Activated CD8-positive, alpha-beta memory T cell treated with anti-CD3 and anti-CD28 coated beads for 1 hour (primary cell): ENCODE results near the gene SPDYE16.
"Not testable (repeated sequence)": the region's sequence is repeated elsewhere in the genome, so short reads cannot be mapped to it uniquely, and the experiment has no call there.

Source experiments
- DNase-seq, 2 donors: peaks; one replicate each; pipeline ENCODE4 v3.0.0-alpha.2; 2020; ENCODE audit warnings: low read depth in 1 of 2; ENCODE audit errors: extremely low read depth in 1 of 2

The SPDYE16 gene, protein sequence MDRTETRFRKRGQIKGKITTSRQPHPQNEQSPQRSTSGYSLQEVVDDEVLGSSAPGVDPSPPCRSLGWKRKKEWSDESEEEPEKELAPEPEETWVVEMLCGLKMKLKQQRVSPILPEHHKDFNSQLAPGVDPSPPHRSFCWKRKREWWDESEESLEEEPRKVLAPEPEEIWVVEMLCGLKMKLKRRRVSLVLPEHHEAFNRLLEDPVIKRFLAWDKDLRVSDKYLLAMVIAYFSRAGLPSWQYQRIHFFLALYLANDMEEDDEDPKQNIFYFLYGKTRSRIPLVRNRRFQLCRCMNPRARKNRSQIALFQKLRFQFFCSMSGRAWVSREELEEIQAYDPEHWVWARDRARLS

DNA sequence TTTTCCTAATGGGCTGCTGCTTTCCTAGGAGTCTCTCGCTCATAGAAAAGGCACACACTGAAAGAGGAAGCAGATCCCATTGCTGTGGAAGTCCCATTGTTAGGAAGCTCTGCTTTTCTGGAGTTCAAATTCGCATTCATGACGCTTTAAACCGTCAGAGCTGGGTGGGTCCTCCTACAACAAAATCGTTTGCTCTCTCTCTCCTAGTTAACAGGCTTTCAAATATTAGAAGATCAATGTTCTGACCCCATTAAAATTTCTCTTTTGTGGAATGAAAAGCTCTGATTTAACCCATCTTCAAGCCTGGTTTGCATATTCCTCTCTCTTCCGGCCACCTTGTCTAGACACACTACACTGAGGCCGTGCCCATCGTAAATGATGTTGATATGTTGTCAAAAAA, at the start of gene SPDYE16:
TSS of gene SPDYE16 (minus strand) at position 101 of the 400 bp plus-strand sequence. CDS start 1,838 bp downstream, outside the sequence.
- not testable (repeated sequence) for DNase-seq

DNA sequence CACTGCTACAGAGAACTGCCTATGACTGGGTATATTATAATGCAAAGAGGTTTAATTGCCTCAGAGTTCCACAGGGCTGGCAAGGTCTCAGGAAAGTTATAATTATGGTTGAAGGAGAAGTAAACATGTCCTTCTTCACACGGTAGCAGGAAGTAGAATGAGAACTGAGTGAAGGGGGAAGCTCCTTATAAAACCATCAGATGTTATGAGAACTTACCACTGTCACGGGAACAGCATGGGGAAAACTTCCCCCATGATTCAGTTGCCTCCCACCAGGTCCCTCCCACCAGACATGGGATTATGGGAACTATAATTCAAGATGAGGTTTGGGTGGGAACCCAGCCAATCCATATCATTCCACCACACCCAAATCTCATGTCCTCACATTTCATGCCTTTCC, 49.6 kb upstream of the SPDYE16 start:
- not testable (repeated sequence) for DNase-seq

DNA sequence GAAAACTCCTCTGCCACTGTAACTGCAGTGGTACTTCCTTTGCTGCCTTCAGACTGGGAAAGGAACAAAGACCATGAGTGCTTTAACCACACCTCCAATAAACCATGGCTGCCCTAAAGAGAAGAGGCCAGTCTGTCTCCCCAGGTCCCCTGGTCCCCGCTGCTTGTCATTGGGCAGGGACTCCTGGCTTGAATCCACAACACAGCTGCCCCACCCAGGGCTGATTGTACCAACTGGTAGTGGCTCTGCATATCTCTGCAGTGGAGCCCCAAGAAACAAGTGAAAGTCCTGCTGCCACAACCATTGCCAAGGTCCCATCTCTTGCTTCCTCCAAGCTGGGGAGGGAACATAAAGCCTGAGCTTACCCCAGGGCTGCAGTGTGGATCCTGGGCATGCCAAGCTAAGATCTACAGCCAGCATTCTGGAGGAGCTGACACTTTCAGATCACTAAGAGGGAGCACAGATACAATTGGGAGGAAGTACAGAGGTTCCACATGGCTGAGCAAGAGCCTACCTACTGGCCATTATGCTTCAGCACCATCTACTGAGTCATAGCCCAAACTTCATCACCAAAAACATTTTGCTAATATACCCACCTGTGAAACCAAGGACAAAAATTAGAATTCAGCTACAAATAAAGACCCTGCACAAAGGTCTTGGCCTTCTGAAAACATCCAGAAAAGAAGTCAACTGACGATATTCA, 48.7 kb upstream of the SPDYE16 start:
- not testable (repeated sequence) for DNase-seq

DNA sequence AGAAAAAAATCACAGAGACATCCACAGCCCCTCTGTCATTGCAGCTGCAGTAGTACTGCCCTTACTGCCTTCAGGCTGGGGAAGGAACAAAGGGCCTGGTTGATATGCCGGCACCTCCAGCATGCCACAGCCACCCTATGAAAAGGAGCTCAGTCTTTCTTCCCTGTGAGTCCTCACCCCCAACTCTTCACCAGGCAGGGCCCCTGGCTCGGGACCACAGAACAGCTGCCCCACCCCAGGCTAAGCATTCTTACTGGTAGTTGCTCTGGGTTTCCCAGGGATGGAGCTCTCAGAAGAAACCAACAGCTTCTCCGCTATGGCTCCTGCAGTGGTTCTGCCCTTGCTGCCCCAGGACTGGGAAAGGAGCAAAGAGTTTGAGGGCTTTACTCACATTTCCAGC, 47.9 kb upstream of the SPDYE16 start:
- DNase-seq: not testable (repeated sequence)

DNA sequence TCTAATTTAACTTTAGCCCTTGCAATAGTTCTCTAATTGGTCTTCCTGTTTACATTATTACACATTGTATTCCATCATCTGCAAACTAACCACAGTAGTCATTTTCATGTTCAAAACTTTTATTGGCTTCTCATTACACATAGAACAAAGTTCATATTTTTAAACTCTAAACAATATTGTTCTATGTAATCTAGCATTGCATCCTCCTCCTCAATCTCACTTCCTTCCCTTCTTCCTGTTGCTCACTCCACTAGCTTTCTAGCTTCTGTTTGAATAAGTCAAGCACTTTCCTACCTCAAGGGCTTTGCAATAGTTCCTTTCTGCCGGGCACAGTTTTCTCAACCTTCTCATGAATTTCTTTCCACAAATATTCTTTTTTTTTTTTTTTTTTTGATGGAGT, 45.5 kb upstream of the SPDYE16 start:
- not testable (repeated sequence) for DNase-seq

DNA sequence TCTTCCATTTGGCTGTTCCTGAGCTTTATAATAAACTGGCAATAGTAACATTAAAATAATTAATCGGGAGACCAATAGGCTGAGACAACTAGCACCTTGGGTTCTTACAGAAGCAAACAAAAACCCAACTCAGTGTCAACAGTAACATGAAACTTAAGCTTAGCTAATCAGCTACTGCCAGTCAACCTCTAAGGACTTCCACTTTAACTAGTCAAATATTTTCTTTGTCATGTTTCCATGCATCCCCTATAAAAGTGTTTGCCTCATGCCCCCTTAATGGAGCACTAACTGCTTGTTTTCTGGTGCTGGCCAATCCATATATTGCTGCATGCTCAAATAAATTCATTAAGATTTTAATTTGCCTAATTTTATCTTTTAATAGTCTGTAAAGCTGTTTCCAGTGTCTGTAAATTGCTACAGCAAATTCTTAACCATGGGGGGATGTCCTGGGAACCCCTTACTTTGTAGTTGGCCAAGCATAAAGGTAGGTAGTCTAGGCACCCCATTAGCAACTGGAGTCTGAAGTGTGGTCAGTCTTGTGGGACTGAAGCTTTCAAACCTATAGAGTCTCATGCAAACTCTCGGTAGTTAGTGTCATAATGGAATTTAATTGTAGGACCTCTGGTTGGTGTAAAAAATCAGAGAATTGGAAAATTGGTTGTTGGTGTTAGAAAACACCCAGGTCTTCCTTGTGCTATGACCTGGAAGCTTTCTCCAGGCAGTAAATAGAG, 43.7 kb upstream of the SPDYE16 start:
- DNase-seq: not testable (repeated sequence)

DNA sequence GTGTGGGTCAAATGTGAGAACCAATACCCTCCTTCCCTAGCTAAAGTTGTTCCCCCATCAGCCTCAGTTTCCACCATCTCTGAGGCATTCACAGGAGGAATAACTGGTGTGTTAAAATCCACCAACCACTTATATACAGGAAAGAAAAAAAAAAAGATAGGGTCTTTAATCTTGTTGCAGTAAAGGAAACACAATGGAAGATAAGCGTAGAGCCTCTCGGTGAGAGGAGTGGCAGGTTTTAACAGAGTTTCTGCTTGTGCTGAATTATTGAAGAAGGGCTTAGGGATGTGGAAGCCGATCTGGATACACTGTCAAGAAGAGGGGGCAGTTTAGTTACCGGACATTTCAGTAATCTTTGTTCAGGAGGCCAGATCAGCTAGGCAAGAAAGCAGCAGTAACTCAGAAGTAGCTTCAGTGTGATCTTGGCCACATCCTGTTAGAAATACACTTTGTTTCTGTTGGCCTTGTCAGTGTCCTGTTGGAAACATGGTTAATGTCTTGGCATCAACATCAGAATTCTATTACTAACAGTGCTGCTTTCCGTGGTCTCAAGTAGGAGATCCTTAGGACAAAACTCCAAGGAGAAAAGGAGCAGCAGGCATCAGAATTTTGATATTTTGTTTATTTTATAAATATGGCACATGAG, 40.7 kb upstream of the SPDYE16 start:
- not testable (repeated sequence) for DNase-seq

DNA sequence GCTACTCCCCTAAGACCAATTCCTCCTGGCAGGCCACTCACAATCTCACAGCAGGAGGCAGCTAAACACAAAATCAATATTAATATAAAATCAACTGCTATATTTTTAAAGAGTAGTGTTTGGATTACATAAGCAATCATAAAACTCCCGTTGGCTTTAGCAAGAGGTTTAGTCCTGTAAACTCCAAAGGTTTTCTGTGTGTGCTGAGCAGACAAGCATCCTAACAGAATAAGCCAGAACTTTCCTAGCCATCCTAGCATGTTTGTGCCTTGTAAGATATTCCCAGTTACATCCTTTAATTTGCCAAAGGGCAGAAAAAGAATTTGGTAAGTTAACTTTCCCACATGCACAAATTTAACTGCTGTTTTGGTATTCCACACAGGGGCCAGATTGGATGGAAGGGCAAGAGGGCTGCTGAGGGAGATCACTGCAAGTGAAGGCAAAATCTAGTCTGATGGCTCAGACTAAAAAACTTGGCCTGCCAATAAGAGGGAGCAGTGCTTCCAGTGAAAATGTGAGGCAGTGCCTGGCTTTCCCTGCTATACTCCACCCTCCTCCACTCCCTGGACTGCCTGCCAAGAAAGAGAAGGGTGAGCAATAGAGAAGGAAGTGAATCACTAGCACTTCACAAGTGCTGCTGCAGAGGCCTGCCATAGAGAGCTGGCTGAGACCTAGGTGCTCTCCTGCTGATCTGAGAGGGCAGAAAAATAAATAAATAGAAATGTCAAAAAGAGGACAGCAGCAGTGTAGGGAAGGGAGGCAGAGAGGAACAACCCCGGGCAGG, 39.9 kb upstream of the SPDYE16 start:
- DNase-seq: not testable (repeated sequence)

DNA sequence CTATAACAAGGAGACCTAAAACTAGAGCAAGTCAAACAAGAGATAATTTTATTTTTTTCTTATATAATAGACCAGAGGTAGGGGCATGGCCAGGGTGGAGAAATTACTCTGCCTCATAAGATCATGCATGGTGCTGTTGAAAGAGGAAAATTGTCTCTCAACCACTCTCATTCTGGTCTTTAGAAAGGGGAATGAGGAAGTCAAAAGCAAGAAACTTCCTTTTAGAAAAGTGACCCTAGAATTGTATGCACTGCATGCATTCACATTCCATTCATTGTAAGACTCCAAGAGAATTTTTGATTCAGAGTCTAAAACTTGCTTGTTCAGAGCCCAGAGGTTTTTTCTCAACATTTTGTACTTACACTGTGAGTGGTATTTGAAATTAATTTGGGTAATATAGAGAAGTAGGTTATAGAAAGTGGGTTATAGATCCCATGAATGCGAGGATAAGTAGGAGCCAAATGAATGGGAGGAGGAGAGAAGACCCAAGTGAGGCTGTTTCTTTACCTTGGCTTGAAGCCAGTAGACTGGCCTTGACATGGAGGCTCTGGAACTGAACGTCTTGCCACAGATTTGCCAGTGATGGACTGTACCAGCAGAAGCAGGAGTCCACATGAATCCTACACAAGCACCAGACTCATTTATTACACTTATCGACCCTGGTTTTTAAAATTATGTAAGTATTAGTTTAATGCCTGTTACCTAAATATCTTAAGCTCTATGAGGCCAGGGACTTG, 33.0 kb upstream of the SPDYE16 start:
- DNase-seq: not testable (repeated sequence)

DNA sequence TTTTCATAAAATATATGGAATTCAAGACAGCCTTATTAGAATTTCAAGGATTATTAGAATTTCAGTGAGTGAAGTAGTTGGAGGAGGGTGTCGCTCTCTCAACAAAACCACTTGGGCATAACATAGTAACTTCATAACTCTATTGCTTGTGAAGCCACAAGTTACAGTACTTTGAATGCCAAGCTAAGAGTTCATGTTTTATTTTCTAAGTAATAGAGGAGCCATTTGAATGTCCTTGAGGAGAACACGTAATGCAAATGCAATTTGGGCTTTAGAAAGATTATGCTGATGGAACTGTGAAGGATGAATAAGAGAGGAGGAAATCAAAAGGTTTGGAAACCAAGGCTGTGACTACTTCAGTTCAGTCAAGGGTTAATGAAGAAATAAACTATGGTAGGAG, 32.3 kb upstream of the SPDYE16 start:
- DNase-seq: not testable (repeated sequence)

DNA sequence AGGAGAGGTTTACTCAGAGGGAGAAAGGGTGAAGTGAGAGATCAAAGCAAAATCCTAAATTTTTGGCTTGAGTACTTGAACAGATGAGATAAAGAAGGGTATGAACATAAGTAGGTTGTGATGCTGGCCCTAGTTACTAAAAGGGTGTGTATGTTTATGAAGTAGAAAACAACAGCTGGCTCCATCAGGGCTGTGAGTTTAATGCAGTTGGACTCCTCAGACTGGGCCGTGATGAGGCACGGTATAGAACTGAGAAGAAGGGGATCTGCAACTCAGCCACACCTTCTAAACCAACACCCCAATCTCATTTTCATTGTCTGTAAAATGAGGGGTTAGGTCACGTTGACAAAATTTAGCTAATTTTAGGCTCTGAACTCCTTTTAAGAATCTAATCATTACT, 29.2 kb upstream of the SPDYE16 start:
- not testable (repeated sequence) for DNase-seq

DNA sequence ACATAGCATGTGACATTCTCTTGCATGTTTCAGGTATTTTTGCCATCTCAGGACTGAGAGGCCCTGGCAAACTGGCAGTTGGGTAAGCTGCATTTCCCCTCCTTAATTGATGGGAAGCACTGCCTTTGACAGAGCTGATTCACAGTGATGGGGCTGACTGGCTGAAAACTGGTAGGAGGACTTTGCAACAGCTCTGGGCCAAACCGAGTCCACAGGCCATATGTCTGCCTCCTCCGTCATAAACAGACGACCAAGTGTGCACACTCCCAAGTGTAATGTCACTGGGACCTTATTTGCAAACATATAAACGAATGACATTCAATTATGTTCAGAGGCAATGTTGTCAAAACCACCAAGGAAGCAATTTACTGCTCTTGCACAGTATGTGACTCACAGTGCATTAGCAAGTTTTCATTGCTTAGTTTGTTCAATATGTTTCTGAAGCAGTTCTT, 27.3 kb upstream of the SPDYE16 start:
- DNase-seq: not testable (repeated sequence)

DNA sequence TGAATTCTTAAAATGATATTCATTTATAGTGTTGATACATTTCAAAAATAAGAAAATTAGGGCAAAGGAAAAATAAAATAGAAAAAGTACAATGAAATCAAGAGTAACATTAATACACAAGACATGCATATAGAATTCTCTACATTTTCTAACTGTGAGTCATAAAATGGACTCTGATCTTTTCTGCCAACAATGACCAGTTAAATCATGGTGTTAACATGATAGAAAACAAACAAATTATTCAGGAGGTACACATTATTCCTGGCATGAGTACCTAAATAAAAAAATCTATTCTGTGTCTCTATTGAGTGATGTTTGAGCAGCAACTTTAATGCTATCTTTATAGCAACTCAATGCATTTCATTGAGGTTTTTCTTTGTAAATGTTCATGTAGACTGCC, 25.6 kb upstream of the SPDYE16 start:
- DNase-seq: not testable (repeated sequence)

DNA sequence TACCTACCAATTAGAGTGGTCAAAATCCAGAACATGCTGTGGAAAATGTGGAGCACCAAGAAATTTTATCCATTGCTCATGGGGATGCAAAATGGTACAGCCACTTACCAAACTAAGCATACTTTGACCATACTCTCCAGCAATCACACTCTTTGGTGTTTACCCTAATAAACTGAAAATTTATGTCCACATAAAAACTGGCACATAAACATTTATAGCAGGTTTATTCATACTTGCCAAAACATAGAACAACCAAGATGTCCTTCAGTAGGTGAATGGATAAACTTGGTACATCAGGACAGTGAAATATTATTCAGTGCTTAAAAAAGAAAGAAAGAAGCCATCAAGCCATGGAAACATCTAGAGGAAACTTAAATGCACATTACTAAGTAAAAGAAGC, 24.7 kb upstream of the SPDYE16 start:
- not testable (repeated sequence) for DNase-seq

DNA sequence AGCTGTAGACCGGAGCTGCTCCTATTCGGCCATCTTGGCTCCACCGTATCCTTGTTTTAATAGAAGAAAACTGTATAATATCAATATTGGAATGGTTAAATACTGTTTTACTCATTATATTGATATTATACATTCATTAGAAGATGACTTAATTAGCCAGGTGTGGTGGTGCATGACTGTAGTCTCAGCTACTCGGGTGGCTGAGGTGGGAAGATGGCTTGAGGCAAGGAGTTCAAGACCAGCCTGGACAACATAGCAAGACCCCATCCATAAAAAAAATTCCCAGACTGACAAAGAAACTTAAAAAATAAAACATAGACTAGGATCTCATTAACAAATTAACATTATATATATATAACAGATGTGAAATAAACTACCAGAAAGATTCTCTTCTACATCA, 24.2 kb upstream of the SPDYE16 start:
- not testable (repeated sequence) for DNase-seq

DNA sequence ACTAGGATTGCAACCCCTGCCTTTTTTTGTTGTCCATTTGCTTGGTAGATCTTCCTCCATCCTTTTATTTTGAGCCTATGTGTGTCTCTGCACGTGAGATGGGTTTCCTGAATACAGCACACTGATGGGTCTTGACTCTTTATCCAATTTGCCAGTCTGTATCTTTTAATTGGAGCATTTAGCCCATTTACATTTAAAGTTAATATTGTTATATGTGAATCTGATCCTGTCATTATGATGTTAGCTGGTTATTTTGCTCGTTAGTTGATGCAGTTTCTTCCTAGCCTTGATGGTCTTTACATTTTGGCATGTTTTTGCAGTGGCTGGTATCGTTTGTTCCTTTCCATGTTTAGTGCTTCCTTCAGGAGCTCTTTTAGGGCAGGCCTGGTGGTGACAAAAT, 21.9 kb upstream of the SPDYE16 start:
- not testable (repeated sequence) for DNase-seq

DNA sequence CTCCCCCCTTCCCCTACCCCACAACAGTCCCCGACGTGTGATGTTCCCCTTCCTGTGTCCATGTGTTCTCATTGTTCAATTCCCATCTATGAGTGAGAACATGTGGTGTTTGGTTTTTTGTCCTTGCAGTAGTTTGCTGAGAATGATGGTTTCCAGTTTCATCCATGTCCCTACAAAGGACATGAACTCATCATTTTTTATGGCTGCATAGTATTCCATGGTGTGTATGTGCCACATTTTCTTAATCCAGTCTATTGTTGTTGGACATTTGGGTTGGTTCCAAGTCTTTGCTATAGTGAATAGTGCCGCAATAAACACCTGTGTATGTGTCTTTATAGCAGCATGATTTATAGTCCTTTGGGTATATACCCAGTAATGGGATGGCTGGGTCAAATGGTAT, 18.2 kb upstream of the SPDYE16 start:
- not testable (repeated sequence) for DNase-seq

DNA sequence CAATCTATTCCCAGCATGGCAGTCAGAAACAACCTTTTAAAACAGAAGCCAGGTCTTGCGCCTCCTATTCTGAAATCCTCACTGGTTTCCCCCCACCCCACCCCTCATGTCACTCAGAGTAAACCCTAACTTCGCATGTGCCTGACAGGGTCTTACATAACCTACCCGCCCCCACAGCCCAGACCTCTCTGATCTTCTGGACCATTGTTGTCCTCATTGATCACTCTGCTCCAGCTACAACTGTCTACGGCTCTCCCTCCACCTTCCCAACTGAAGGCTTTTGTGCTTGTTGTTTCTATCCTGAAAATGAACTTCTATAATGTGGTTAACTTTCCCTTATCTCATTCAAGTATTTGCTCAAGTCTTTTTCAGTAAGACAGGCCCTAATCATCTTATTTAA, 17.1 kb upstream of the SPDYE16 start:
- DNase-seq: not testable (repeated sequence)

DNA sequence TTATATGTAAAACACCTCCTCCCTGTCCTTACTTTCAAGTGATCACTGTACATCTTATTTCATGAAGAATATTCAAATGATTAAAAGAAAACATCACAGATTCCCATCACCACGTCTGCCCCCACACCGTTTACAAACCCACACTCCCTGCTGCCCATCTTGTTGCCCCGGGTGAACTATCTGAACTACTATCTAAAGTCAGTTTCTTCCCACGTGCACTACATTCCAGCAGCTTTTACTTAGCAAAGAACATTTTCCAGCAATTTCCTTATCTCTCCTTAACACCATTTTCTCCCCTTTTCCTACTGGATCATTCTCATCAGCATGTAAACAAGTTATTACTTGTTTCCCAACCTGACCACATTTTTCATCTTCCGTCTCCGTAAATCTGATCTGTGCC, 16.6 kb upstream of the SPDYE16 start:
- DNase-seq: not testable (repeated sequence)
